Activated B cell treated with CpG ODN at 0.5 μM for 24 hours (primary cell): ENCODE results near the gene RAB3GAP1. TPM values are rescaled to one million over a fixed set of nuclear protein-coding genes. Genes with fewer than 3 reads are reported as not detected.
"Not testable (repeated sequence)": the region's sequence is repeated elsewhere in the genome, so short reads cannot be mapped to it uniquely, and the experiment has no call there.

ENCODE experiments used
- ATAC-seq: fragments of 200-7000 bp; cut with Tn5 transposase; one replicate; pipeline ENCODE4 v1.10.0; 2021; ENCODE audit warnings: low read depth, mild to moderate bottlenecking, moderate library complexity
- CTCF ChIA-PET: fragments of 350-600 bp; sonication (Branson Sonifier 250); formaldehyde crosslinking; loops from one replicate; lab custom pipeline; 2021; ENCODE audit warnings: antibody characterized with exemption; lab: Charles Lee
- POLR2A ChIA-PET: fragments of 350-600 bp; sonication (Branson Sonifier 250); formaldehyde crosslinking; loops from one replicate; lab custom pipeline; 2021; ENCODE audit warnings: antibody characterized with exemption; lab: Charles Lee
- DNase-seq: peaks from one replicate; pipeline ENCODE4 v3.0.0; 2022
- H3K27ac Mint-ChIP-seq: one replicate; pipeline ENCODE4 v1.8.0; 2020; ENCODE audit warnings: mixed read lengths
- H3K27me3 Mint-ChIP-seq: one replicate; pipeline ENCODE4 v1.8.0; 2021; ENCODE audit warnings: mixed read lengths
- H3K36me3 Mint-ChIP-seq: one replicate; pipeline ENCODE4 v1.8.0; 2021; ENCODE audit warnings: low read depth, mixed read lengths
- H3K4me1 Mint-ChIP-seq: one replicate; pipeline ENCODE4 v1.8.0; 2021; ENCODE audit warnings: mixed read lengths
- H3K4me3 Mint-ChIP-seq: one replicate; pipeline ENCODE4 v1.8.0; 2020; ENCODE audit warnings: mild to moderate bottlenecking, mixed read lengths
- H3K9me3 Mint-ChIP-seq: one replicate; pipeline ENCODE4 v1.8.0; 2020; ENCODE audit warnings: mixed read lengths
- CTCF ChIP-seq: fragments of 200-600 bp; IDR thresholded peaks from one replicate; pipeline ENCODE4 v1.8.0; 2022; ENCODE audit warnings: antibody characterized with exemption, mild to moderate bottlenecking
- intact Hi-C: fragments of 100-400 bp; cut with micrococcal nuclease; formaldehyde crosslinking; loops from one replicate; pipeline ENCODE4 v1.15.1; 2024
- total RNA-seq: library from RNA; stranded (reverse); gene quantifications from 2 replicates; pipeline ENCODE4 v1.2.3, GENCODE V29; 2022

RAB3GAP1 gene
- total RNA-seq, 1 donor from 2014 or later: 51.0 TPM

- Mint-ChIP-seq H3K9me3 (no peaks in the 10 kb centered on the region), H3K4me3 (no peak overlapping the region), H3K27ac (no peak overlapping the region), H3K4me1 (no peaks in the 10 kb centered on the region), H3K27me3 (peaks cover 3% of the 10 kb centered on the region), H3K36me3 (no peaks in the 10 kb centered on the region)
- DNase-seq: no peak
- CTCF ChIA-PET: no interaction called here
- POLR2A ChIA-PET: no interaction called here
- TF ChIP-seq CTCF: no peak
- ATAC-seq: no peak
- intact Hi-C loops: no loop called here
Measured at GRCh38 chr2:135023886-135024485, 28.1 kb upstream of the RAB3GAP1 start.

- H3K9me3 Mint-ChIP-seq: no peaks in the 10 kb centered on the region
Measured at GRCh38 chr2:135029481-135030134, 22.5 kb upstream of the RAB3GAP1 start.

GRCh38 chr2:135030826-135031225, 21.3 kb upstream of the RAB3GAP1 start:
- CTCF ChIA-PET: no interaction called here
- DNase-seq (no peak), ATAC-seq (no peak)
- no peak overlapping the region for H3K27ac Mint-ChIP-seq
- H3K4me1 Mint-ChIP-seq: no peaks in the 10 kb centered on the region
- POLR2A ChIA-PET: no interaction called here
- no peak overlapping the region for H3K4me3 Mint-ChIP-seq
- intact Hi-C loops: no loop called here
- H3K9me3 Mint-ChIP-seq: no peaks in the 10 kb centered on the region
- TF ChIP-seq CTCF: no peak
- no peaks in the 10 kb centered on the region for H3K36me3 Mint-ChIP-seq
- H3K27me3 Mint-ChIP-seq: peaks cover 2% of the 10 kb centered on the region

More at GRCh38 chr2:135029481-135030134, 22.5 kb upstream of the RAB3GAP1 start:
- Mint-ChIP-seq H3K27me3 (peaks cover 5% of the 10 kb centered on the region), H3K27ac (no peak overlapping the region), H3K36me3 (no peaks in the 10 kb centered on the region), H3K4me3 (no peak overlapping the region), H3K4me1 (no peaks in the 10 kb centered on the region)
- TF ChIP-seq CTCF: no peak
- intact Hi-C loops: no loop called here
- ChIA-PET CTCF (no interaction called here), POLR2A (no interaction called here)
- no peak for DNase-seq
- ATAC-seq: no peak

- DNase-seq, H3K9me3 Mint-ChIP-seq, H3K36me3 Mint-ChIP-seq, POLR2A ChIA-PET, H3K4me3 Mint-ChIP-seq, H3K27ac Mint-ChIP-seq, CTCF ChIA-PET, H3K27me3 Mint-ChIP-seq, intact Hi-C loops, H3K4me1 Mint-ChIP-seq, ATAC-seq: not testable (repeated sequence)
Measured at GRCh38 chr2:135033216-135033615, 18.9 kb upstream of the RAB3GAP1 start.

GRCh38 chr2:135037831-135038230, 14.3 kb upstream of the RAB3GAP1 start:
- H3K4me1 Mint-ChIP-seq: no peaks in the 10 kb centered on the region
- peaks cover 2% of the 10 kb centered on the region for H3K27me3 Mint-ChIP-seq
- no peak overlapping the region for H3K4me3 Mint-ChIP-seq
- intact Hi-C loops: no loop called here
- CTCF ChIA-PET: no interaction called here
- H3K27ac Mint-ChIP-seq: no peak overlapping the region
- no peak for ATAC-seq
- H3K36me3 Mint-ChIP-seq: no peaks in the 10 kb centered on the region
- POLR2A ChIA-PET: no interaction called here
- no peak for TF ChIP-seq CTCF
- H3K9me3 Mint-ChIP-seq: no peaks in the 10 kb centered on the region
- DNase-seq: no peak
